Pulmonary artery endothelial cell (primary cell): ENCODE results near the gene MAGI1. TPM values are rescaled to one million over a fixed set of nuclear protein-coding genes. Genes with fewer than 3 reads are reported as not detected.
"Not testable (repeated sequence)": the region's sequence is repeated elsewhere in the genome, so short reads cannot be mapped to it uniquely, and the experiment has no call there.

ENCODE experiments used
- DNase-seq: peaks from one replicate; pipeline ENCODE4 v3.0.0-alpha.2; 2011; ENCODE audit warnings: low read depth, low spot score
- total RNA-seq: library from RNA; depleted of rRNA; stranded (reverse); fragments of >200 nt; gene quantifications from 2 replicates; pipeline ENCODE4 v1.2.3, GENCODE V29; 2014

MAGI1 gene
- total RNA-seq, 1 donor from 2014 or later: 24.5 TPM

- no peak for DNase-seq
Measured at GRCh38 chr3:65540666-65541065, 498.1 kb downstream of the MAGI1 start.

- DNase-seq: no peak
Measured at GRCh38 chr3:65539616-65540015, 499.1 kb downstream of the MAGI1 start.

GRCh38 chr3:65538101-65538500 is 500.6 kb downstream of the MAGI1 start:
- DNase-seq: no peak

GRCh38 chr3:65537109-65537508 is 501.6 kb downstream of the MAGI1 start:
- DNase-seq: no peak

- DNase-seq: no peak
Measured at GRCh38 chr3:65535260-65535659, 503.5 kb downstream of the MAGI1 start.

GRCh38 chr3:65534805-65535204 is 503.9 kb downstream of the MAGI1 start:
- no peak for DNase-seq

GRCh38 chr3:65532749-65533148 is 506.0 kb downstream of the MAGI1 start:
- no peak for DNase-seq

- no peak for DNase-seq
Measured at GRCh38 chr3:65532215-65532614, 506.5 kb downstream of the MAGI1 start.

GRCh38 chr3:65531499-65531898 is 507.2 kb downstream of the MAGI1 start:
- no peak for DNase-seq

- DNase-seq: no peak
Measured at GRCh38 chr3:65526656-65527055, 512.1 kb downstream of the MAGI1 start.

GRCh38 chr3:65524584-65524983 is 514.1 kb downstream of the MAGI1 start:
- no peak for DNase-seq

- DNase-seq: no peak
Measured at GRCh38 chr3:65523878-65524277, 514.8 kb downstream of the MAGI1 start.

- DNase-seq: no peak
Measured at GRCh38 chr3:65521032-65521431, 517.7 kb downstream of the MAGI1 start.

- DNase-seq: no peak
Measured at GRCh38 chr3:65516998-65517397, 521.7 kb downstream of the MAGI1 start.

GRCh38 chr3:65514317-65514716 is 524.4 kb downstream of the MAGI1 start:
- not testable (repeated sequence) for DNase-seq

GRCh38 chr3:65509423-65509794 is 529.3 kb downstream of the MAGI1 start:
- not testable (repeated sequence) for DNase-seq

GRCh38 chr3:65508750-65509422 is 529.8 kb downstream of the MAGI1 start:
- no peak for DNase-seq

GRCh38 chr3:65507437-65507836 is 531.3 kb downstream of the MAGI1 start:
- no peak for DNase-seq

- no peak for DNase-seq
Measured at GRCh38 chr3:65503776-65504175, 534.9 kb downstream of the MAGI1 start.

GRCh38 chr3:65502526-65502925 is 536.2 kb downstream of the MAGI1 start:
- no peak for DNase-seq

- DNase-seq: no peak
Measured at GRCh38 chr3:65500398-65501306, 538.1 kb downstream of the MAGI1 start.

- DNase-seq: no peak
Measured at GRCh38 chr3:65497846-65498245, 540.9 kb downstream of the MAGI1 start.

- DNase-seq: no peak
Measured at GRCh38 chr3:65497236-65497635, 541.5 kb downstream of the MAGI1 start.
